D721Med (cell line): ENCODE measurements around the gene RAB38.

Experiments
- DNase-seq: peaks from one replicate; pipeline ENCODE4 v3.0.0; 2011; ENCODE audit warnings: low spot score; ENCODE audit not compliant: insufficient read length
- FAIRE-seq: peaks from 2 replicates; lab custom pipeline; 2011; peaks lifted over from hg19 to GRCh38; lab: Jason Lieb, UNC
- TF ChIP-seq, protein P1 (sequence below): IDR thresholded peaks from 2 replicates; pipeline ENCODE4 v1.5.1; 2012; ENCODE audit warnings: mild to moderate bottlenecking, control low read depth; ENCODE audit not compliant: insufficient read depth; ENCODE audit errors: missing control alignments

The RAB38 gene

DNA sequence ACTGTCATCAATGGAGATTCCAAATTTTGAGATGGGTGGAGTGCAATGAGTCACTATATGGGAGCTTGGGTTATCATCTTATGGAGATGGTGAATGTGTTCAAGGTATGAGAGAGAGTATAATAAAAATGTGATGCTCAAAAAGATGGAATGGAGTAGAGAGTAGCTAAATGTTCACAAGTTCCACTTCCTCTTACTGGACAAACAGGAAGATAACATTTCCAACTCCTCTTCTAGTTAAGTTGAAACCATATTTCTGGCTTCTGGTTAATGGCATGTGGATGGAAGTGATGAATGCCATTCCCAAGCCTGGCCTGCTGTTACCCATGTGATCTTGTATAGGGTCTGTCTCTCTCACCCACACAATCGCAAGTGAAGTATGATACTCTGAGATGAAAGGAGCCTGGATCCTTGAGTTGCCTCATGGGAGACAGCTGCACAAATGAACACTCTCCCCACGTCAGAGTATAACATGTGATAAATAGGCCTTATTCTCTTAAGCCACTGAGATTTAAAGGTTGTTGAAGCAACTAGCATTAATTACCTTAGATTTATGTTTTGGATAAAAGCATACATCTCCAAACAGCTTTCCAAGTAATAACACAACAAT is 111.0 kb downstream of the RAB38 start:
- TF ChIP-seq, protein P1, sequence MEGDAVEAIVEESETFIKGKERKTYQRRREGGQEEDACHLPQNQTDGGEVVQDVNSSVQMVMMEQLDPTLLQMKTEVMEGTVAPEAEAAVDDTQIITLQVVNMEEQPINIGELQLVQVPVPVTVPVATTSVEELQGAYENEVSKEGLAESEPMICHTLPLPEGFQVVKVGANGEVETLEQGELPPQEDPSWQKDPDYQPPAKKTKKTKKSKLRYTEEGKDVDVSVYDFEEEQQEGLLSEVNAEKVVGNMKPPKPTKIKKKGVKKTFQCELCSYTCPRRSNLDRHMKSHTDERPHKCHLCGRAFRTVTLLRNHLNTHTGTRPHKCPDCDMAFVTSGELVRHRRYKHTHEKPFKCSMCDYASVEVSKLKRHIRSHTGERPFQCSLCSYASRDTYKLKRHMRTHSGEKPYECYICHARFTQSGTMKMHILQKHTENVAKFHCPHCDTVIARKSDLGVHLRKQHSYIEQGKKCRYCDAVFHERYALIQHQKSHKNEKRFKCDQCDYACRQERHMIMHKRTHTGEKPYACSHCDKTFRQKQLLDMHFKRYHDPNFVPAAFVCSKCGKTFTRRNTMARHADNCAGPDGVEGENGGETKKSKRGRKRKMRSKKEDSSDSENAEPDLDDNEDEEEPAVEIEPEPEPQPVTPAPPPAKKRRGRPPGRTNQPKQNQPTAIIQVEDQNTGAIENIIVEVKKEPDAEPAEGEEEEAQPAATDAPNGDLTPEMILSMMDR, result no peak
- no peak for DNase-seq
- peak; percentile 11 for FAIRE-seq
